ENCODE data around the gene P2RX6. TPM values are rescaled to one million over a fixed set of nuclear protein-coding genes. Genes with fewer than 3 reads are reported as not detected.

Gene P2RX6
- total and polyA plus RNA-seq, 12 donors: 0.07 to 7.7 (median 3.2) TPM

DNA sequence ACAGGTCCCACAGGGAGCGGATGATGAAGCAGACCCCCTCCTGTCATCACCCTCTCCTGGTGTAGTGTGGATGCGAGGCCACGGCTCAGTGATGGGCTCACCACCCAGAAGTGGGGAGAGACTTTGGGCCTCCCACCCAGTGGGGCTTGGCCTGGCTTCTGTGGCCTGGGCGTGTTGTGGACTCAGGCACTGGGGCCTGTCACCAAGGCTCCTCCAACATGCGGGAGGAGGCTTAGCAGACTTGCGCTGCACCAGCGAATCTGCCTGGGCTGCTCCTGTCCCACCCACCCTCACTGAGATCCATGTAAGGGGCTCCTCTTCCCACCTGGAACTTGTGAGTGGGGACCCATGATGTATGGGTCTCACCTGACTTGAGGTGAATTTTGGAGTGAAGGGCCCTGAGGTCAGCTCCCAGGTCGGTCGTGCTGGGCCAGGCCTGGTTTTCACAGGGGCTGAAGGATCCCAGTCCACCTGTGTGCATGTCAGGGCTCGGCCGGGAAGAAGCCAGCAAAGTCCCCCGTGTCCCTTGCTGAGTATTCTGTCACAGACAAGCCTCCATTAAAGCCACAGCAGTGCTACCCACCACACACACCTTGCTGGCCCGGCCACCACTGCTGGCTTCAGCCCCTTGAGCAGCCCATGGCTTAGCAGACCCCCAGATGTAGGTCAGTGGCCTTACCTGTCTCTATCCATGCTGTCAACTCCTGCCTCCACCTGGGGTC, 17.3 kb upstream of the P2RX6 start:
- Histone ChIP-seq H3K36me3 (peaks cover 0 to 78% (median 31%) of the 10 kb centered on the region in 9 donors), H3K27me3 (no peaks in the 10 kb centered on the region), H3K9me3 (no peaks in the 10 kb centered on the region), H3K27ac (no peak overlapping the region), H3K4me1 (peaks cover 12 to 24% (median 21%) of the 10 kb centered on the region in 9 donors), H3K4me3 (no peak overlapping the region)
- WGBS, 2 donors: 77 to 78% methylated on average over 13 of the region's 13 CpGs
- DNase-seq (no peak), ATAC-seq (no peak)
- TF ChIP-seq, protein P1, sequence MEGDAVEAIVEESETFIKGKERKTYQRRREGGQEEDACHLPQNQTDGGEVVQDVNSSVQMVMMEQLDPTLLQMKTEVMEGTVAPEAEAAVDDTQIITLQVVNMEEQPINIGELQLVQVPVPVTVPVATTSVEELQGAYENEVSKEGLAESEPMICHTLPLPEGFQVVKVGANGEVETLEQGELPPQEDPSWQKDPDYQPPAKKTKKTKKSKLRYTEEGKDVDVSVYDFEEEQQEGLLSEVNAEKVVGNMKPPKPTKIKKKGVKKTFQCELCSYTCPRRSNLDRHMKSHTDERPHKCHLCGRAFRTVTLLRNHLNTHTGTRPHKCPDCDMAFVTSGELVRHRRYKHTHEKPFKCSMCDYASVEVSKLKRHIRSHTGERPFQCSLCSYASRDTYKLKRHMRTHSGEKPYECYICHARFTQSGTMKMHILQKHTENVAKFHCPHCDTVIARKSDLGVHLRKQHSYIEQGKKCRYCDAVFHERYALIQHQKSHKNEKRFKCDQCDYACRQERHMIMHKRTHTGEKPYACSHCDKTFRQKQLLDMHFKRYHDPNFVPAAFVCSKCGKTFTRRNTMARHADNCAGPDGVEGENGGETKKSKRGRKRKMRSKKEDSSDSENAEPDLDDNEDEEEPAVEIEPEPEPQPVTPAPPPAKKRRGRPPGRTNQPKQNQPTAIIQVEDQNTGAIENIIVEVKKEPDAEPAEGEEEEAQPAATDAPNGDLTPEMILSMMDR (IDR thresholded peaks at IDR 0.05): no peak
- intact Hi-C loops (cut with DNase I): no loop called here

DNA sequence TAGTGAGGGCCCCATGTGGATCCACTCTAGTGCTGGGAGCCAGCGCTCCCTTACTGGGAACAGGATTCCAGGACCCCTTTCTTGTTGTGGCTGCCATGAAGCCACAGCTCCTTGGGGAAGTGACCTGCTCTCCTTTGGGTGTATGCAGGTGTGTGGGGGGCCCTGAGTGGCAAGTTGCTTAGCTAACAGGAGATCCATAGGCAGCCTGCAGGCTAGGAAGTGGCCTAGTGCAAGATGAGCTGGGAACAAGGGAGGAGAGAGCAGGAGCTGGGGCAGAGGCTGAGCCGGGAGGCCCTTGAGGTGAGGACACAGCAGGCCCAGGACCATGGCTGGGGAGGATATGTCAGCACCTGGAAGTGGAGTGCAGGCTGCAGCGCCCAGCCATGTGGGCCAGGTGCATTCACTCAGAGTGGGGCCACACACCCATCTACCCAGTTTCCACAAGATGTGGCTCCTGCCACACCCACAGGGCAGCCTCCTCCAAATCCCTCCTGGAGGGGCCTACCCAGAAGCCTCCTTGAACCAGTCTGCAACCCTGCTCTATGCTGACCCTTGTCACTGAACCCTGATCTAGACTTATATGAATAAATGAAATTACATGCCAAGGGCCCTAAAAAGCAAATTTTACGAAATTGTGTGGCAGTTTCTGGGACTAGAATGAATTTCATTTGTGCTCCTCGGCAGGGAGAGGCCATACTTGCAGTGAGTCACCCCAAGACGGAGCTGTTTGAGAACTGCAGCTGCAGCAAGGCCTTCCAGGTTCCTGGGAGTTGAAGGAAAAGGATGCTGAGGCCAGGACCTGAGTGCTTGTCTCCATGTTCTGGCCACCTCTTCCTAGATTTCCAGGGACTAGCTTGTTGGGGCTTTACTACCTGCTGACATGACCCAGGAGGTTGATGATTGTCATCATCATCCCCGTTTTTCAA, 16.3 kb upstream of the P2RX6 start:
- Histone ChIP-seq H3K27me3 (no peaks in the 10 kb centered on the region), H3K9me3 (no peaks in the 10 kb centered on the region), H3K36me3 (peaks cover 0 to 68% (median 29%) of the 10 kb centered on the region in 9 donors), H3K4me1 (peaks cover 15 to 33% (median 31%) of the 10 kb centered on the region in 9 donors), H3K27ac (no peak overlapping the region), H3K4me3 (no peak overlapping the region)
- DNase-seq: no peak
- 66 to 77% methylated on average over 7 of the region's 7 CpGs for WGBS, 2 donors
- intact Hi-C loops (cut with DNase I): no loop called here
- TF ChIP-seq, protein P1 (IDR thresholded peaks at IDR 0.05): no peak
- ATAC-seq: no peak

DNA sequence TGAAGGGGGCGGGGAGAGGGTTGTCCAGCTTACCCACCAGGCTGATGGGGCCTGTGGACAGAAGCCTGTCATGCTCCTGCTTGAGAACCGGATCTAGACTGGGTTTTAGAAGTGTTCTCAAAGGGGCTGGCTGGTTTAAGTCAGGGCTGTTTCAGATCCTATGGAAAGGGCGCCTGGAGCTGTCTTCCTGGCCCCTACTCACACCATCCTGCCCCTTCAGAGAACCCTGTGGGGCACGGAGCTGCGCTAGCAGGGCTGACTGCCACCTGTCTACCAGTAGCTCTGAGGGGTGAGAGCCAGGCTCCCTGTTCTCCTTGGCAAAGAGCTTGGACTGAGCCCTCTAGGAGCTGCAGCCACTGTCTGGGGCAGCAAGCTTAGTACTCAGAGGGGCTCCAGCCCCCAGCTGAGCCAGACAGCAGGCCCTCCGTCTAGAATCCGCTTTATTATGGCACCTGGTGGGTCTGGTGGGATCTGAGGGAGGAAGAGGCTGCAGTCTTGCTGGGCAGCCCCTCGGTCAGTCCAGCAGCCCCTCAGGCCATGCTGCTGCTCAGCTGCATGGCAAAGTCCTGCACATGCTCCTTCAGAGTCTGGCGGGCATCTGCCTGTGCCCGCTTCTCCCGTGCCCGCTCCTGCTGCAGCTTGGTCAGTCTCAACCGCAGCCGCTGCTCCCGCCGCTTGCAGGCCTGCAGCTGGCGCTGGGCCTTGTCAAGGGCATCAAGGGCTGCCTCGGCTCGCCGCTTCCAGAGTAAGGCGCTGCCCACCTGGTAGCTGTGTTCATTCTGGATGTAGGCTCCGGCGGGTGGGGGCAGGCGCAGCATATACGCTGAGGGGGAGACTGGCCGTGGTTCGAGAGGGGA, 15.4 kb upstream of the P2RX6 start:
- ATAC-seq (no peak), DNase-seq (no peak)
- Histone ChIP-seq H3K9me3 (no peaks in the 10 kb centered on the region), H3K4me3 (peak overlapping the region in 2 of 10 donors; percentile 64 to 79), H3K4me1 (peaks cover 15 to 39% (median 33%) of the 10 kb centered on the region in 9 donors), H3K27ac (peak overlapping the region in 1 of 10 donors; percentile 54), H3K27me3 (no peaks in the 10 kb centered on the region), H3K36me3 (peaks cover 0 to 59% (median 29%) of the 10 kb centered on the region in 9 donors)
- TF ChIP-seq, protein P1 (IDR thresholded peaks at IDR 0.05): no peak
- WGBS, 2 donors: 92 to 93% methylated on average over 27 of the region's 27 CpGs
- intact Hi-C loops (cut with DNase I): loop anchor here in 4 of 10 donors (2.0 to 10.0 kb wide), 4 partner anchors 17 to 115 kb away; partner anchors contain the start of genes LZTR1 (in 2 of the 4), CRKL (in 1 of the 4) and LRRC74B (in 1 of the 4)

All from heart right ventricle (tissue), 16 donors.